GM12892 (cell line): ENCODE data around the gene SFTPA2.
A peak's percentile ranks its signal among the peaks of the same experiment; 100 is the strongest.
"Not testable (repeated sequence)": the region's sequence is repeated elsewhere in the genome, so short reads cannot be mapped to it uniquely, and the experiment has no call there.

Experiments
- DNase-seq: peaks from one replicate; pipeline ENCODE4 v3.0.0; 2011; ENCODE audit not compliant: insufficient read length
- FAIRE-seq: peaks from 2 replicates; lab custom pipeline; 2011; peaks lifted over from hg19 to GRCh38; lab: Jason Lieb, UNC
- POLR2A ChIP-seq: IDR thresholded peaks from 2 replicates; pipeline ENCODE4 v1.6.1; 2011; ENCODE audit warnings: low read depth, low read length, control low read depth
- POLR2AphosphoS5 ChIP-seq: IDR thresholded peaks from 2 replicates; pipeline ENCODE4 v1.6.1; 2011; ENCODE audit warnings: low read depth, low read length, control low read depth
- TAF1 ChIP-seq: IDR thresholded peaks from 2 replicates; pipeline ENCODE4 v1.6.1; 2011; ENCODE audit warnings: low read depth, mild to moderate bottlenecking, control low read depth, low read length, borderline replicate concordance

SFTPA2 gene

GRCh38 chr10:79555354-79556309, 4.6 kb downstream of the SFTPA2 start:
- TF ChIP-seq POLR2AphosphoS5: no peak
- TF ChIP-seq TAF1: no peak
- no peak for TF ChIP-seq POLR2A
- FAIRE-seq: no peak
- DNase-seq: no peak

GRCh38 chr10:79552143-79552542, 8.1 kb downstream of the SFTPA2 start:
- no peak for TF ChIP-seq POLR2AphosphoS5
- TF ChIP-seq POLR2A: no peak
- TF ChIP-seq TAF1: no peak
- DNase-seq: no peak
- no peak for FAIRE-seq

- FAIRE-seq (no peak), DNase-seq (no peak)
- no peak for TF ChIP-seq POLR2A
- no peak for TF ChIP-seq POLR2AphosphoS5
- TF ChIP-seq TAF1: no peak
These were observed 12.2 kb downstream of the SFTPA2 start for GRCh38 chr10:79547973-79548372.

- DNase-seq, FAIRE-seq: not testable (repeated sequence)
These were observed 13.1 kb downstream of the SFTPA2 start for GRCh38 chr10:79547128-79547527.

- DNase-seq, FAIRE-seq: not testable (repeated sequence)
These were observed 15.1 kb downstream of the SFTPA2 start for GRCh38 chr10:79544926-79545659.

- not testable (repeated sequence) for DNase-seq, FAIRE-seq
These were observed 15.8 kb downstream of the SFTPA2 start for GRCh38 chr10:79544408-79544807.

GRCh38 chr10:79542626-79543025, 17.6 kb downstream of the SFTPA2 start:
- DNase-seq (no peak), FAIRE-seq (no peak)
- TF ChIP-seq TAF1 (no peak), POLR2AphosphoS5 (no peak), POLR2A (no peak)

- DNase-seq: not testable (repeated sequence)
- FAIRE-seq: peak; percentile 73
These were observed 19.3 kb downstream of the SFTPA2 start for GRCh38 chr10:79540930-79541329.

GRCh38 chr10:79538311-79538710, 21.9 kb downstream of the SFTPA2 start:
- not testable (repeated sequence) for DNase-seq, FAIRE-seq

- FAIRE-seq, DNase-seq: not testable (repeated sequence)
These were observed 26.4 kb downstream of the SFTPA2 start for GRCh38 chr10:79533903-79534175.

- FAIRE-seq, DNase-seq: not testable (repeated sequence)
These were observed 26.9 kb downstream of the SFTPA2 start for GRCh38 chr10:79533142-79533902.

- DNase-seq, FAIRE-seq: not testable (repeated sequence)
These were observed 31.9 kb downstream of the SFTPA2 start for GRCh38 chr10:79528261-79528660.

- FAIRE-seq: peak; percentile 88
- DNase-seq: not testable (repeated sequence)
These were observed 35.0 kb downstream of the SFTPA2 start for GRCh38 chr10:79525049-79525710.

GRCh38 chr10:79523157-79523853, 36.9 kb downstream of the SFTPA2 start:
- not testable (repeated sequence) for DNase-seq, FAIRE-seq

GRCh38 chr10:79522464-79522863, 37.7 kb downstream of the SFTPA2 start:
- not testable (repeated sequence) for FAIRE-seq

GRCh38 chr10:79521751-79522150, 38.5 kb downstream of the SFTPA2 start:
- FAIRE-seq, DNase-seq: not testable (repeated sequence)

More at GRCh38 chr10:79522464-79522863, 37.7 kb downstream of the SFTPA2 start:
- not testable (repeated sequence) for DNase-seq

- FAIRE-seq, DNase-seq: not testable (repeated sequence)
These were observed 42.6 kb downstream of the SFTPA2 start for GRCh38 chr10:79517567-79517966.
